ENCODE data around the gene GMEB2.
"Not testable (repeated sequence)": the region's sequence is repeated elsewhere in the genome, so short reads cannot be mapped to it uniquely, and the experiment has no call there.

GMEB2 gene

GRCh38 chr20:63656451-63656850 lies 29.6 kb upstream of the GMEB2 start:
- no peak for TF ChIP-seq CTCF (IDR thresholded peaks at IDR 0.05; ENCODE audit: low read length, missing control alignments)
- no peak for DNase-seq (ENCODE audit: low read depth)
- H3K4me3 ChIP-seq (replicated peaks; ENCODE audit: low read depth, low read length): no peak overlapping the region

- no peak for DNase-seq (ENCODE audit: low read depth)
- H3K4me3 ChIP-seq (replicated peaks; ENCODE audit: low read depth, low read length): no peak overlapping the region
- no peak for TF ChIP-seq CTCF (IDR thresholded peaks at IDR 0.05; ENCODE audit: low read length, missing control alignments)
Observed at GRCh38 chr20:63655249-63655648, 28.3 kb upstream of the GMEB2 start.

- no peak for TF ChIP-seq CTCF (IDR thresholded peaks at IDR 0.05; ENCODE audit: low read length, missing control alignments)
- peak overlapping the region; percentile 44 for H3K4me3 ChIP-seq (replicated peaks; ENCODE audit: low read depth, low read length)
- no peak for DNase-seq (ENCODE audit: low read depth)
Observed at GRCh38 chr20:63653974-63654668, 27.2 kb upstream of the GMEB2 start.

GRCh38 chr20:63653041-63653973 lies 26.4 kb upstream of the GMEB2 start, which contains the start of gene STMN3:
STMN3 (minus strand) TSS chr20:63653424; CDS start chr20:63653345, 79 bp downstream.
- no peak for TF ChIP-seq CTCF (IDR thresholded peaks at IDR 0.05; ENCODE audit: low read length, missing control alignments)
- peak; percentile 92 for DNase-seq (ENCODE audit: low read depth)
- peak within 1 kb of the TSS; percentile 57 for H3K4me3 ChIP-seq (replicated peaks; ENCODE audit: low read depth, low read length)

GRCh38 chr20:63652192-63652980 lies 25.5 kb upstream of the GMEB2 start:
- H3K4me3 ChIP-seq (replicated peaks; ENCODE audit: low read depth, low read length): peak overlapping the region; percentile 57
- peak; percentile 32 for DNase-seq (ENCODE audit: low read depth)
- TF ChIP-seq CTCF (IDR thresholded peaks at IDR 0.05; ENCODE audit: low read length, missing control alignments): no peak

- DNase-seq (ENCODE audit: low read depth): no peak
- peak overlapping the region; percentile 57 for H3K4me3 ChIP-seq (replicated peaks; ENCODE audit: low read depth, low read length)
- TF ChIP-seq CTCF (IDR thresholded peaks at IDR 0.05; ENCODE audit: low read length, missing control alignments): no peak
Observed at GRCh38 chr20:63651942-63652191, 25.0 kb upstream of the GMEB2 start.

GRCh38 chr20:63650486-63650885 lies 23.6 kb upstream of the GMEB2 start:
- not testable (repeated sequence) for DNase-seq (ENCODE audit: low read depth); H3K4me3 ChIP-seq (replicated peaks; ENCODE audit: low read depth, low read length)

All from fibroblast of pulmonary artery (primary cell).